ENCODE data around the gene FRMD4A.

- TF ChIP-seq EZH2phosphoT487 (IDR thresholded peaks at IDR 0.05; ENCODE audit: insufficient read depth, low read depth): no peak
- TF ChIP-seq EZH2 (IDR thresholded peaks at IDR 0.05; ENCODE audit: insufficient read depth, poor library complexity, severe bottlenecking): no peak
Observed at GRCh38 chr10:13720699-13721098, 610.0 kb downstream of the FRMD4A start.
